Osteoblast (primary cell): ENCODE measurements around the gene FADS6. TPM values are rescaled to one million over a fixed set of nuclear protein-coding genes. Genes with fewer than 3 reads are reported as not detected.
A peak's percentile ranks its signal among the peaks of the same experiment; 100 is the strongest.

Source experiments
- DNase-seq: peaks from one replicate; pipeline ENCODE4 v3.0.0; 2011; ENCODE audit warnings: low spot score, mixed read lengths; ENCODE audit not compliant: insufficient read length; ENCODE audit errors: missing footprints
- H2AFZ ChIP-seq: 2 replicates; pipeline ENCODE4 v1.6.0; 2011; ENCODE audit warnings: mild to moderate bottlenecking, low read length
- H3K27ac ChIP-seq: 2 replicates; pipeline ENCODE4 v1.5.1; 2011; ENCODE audit warnings: mild to moderate bottlenecking, low read depth, low read length, moderate library complexity
- H3K27me3 ChIP-seq: 2 replicates; pipeline ENCODE4 v1.6.0; 2012; ENCODE audit warnings: mild to moderate bottlenecking, control low read depth, inconsistent platforms, low read length, moderate library complexity; ENCODE audit not compliant: insufficient read depth
- H3K36me3 ChIP-seq: 2 replicates; pipeline ENCODE4 v1.5.1; 2011; ENCODE audit warnings: mild to moderate bottlenecking, low read length, control low read depth, moderate library complexity; ENCODE audit not compliant: insufficient read depth
- H3K4me1 ChIP-seq: 2 replicates; pipeline ENCODE4 v1.5.1; 2011; ENCODE audit warnings: mild to moderate bottlenecking, low read length, control low read depth, moderate library complexity; ENCODE audit not compliant: insufficient read depth
- H3K4me2 ChIP-seq: 2 replicates; pipeline ENCODE4 v1.6.0; 2011; ENCODE audit warnings: mild to moderate bottlenecking, low read length; ENCODE audit not compliant: insufficient read depth
- H3K4me3 ChIP-seq: fragments of 200-600 bp; sonication (generic); 3 replicates; pipeline ENCODE4 v1.5.1; 2012; ENCODE audit warnings: mild to moderate bottlenecking, low read length, inconsistent platforms; ENCODE audit not compliant: insufficient read depth
- H3K79me2 ChIP-seq: 2 replicates; pipeline ENCODE4 v1.6.0; 2012; ENCODE audit warnings: mild to moderate bottlenecking, low read length, control low read depth, inconsistent platforms; ENCODE audit not compliant: insufficient read depth
- H3K9me3 ChIP-seq: 2 replicates; pipeline ENCODE4 v1.5.1; 2011; ENCODE audit warnings: low read depth, low read length, control low read depth
- H4K20me1 ChIP-seq: 2 replicates; pipeline ENCODE4 v1.6.0; 2012; ENCODE audit warnings: mild to moderate bottlenecking, low read length, control low read depth; ENCODE audit not compliant: insufficient read depth
- total RNA-seq: library from RNA; depleted of rRNA; stranded (reverse); fragments of >200 nt; gene quantifications from 2 replicates; pipeline ENCODE4 v1.2.3, GENCODE V29; 2012
- TF ChIP-seq, protein P1 (sequence below): IDR thresholded peaks from 2 replicates; pipeline ENCODE4 v1.5.1; 2011; ENCODE audit warnings: mild to moderate bottlenecking, low read depth, low read length, moderate library complexity; ENCODE audit errors: extremely low read depth

Gene FADS6
- total RNA-seq, 1 donor, result not detected

DNA sequence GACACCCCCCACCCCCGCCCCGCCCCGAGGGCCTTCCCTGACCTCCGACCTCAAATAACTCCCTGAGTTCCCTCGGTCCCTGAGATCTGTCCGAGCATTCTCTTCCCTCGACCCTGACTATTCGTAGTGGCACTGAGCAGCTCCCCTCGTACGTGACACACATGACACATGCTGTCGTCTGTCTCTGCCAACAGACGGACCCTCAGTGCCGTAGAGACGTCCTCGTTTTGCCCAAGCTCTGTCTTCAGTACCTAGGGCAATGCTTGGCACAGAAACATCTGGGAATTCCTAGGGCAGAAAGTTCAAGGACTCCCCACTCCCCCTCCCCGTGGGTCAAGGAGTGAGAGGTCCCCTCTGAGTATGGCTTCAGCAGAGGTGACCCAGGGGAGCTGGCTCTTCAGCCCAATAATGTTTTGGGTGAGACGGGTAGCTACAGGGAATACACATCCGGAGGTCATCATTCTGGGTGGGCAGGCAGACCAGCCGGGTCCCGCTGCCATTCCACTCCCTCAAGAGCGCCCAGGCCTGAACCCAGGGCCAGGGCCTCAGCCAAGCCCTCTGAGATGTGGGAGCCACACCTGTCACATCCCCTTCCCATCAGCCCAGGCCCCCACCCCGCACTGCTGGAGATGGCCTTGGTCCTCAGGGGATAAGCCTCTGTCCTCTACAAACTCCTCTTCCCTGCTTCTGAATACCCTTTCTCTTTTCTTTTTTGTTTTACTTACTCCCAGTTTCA lies 671 bp upstream of the FADS6 start:
- Histone ChIP-seq H4K20me1 (no peaks in the 10 kb centered on the region), H2AFZ (no peak overlapping the region), H3K36me3 (no peaks in the 10 kb centered on the region), H3K27ac (no peak overlapping the region), H3K4me1 (no peaks in the 10 kb centered on the region), H3K79me2 (no peaks in the 10 kb centered on the region), H3K9me3 (no peaks in the 10 kb centered on the region), H3K27me3 (peaks cover 71% of the 10 kb centered on the region), H3K4me2 (no peak overlapping the region), H3K4me3 (no peak overlapping the region)
- peak; percentile 83 for DNase-seq
- TF ChIP-seq, protein P1, sequence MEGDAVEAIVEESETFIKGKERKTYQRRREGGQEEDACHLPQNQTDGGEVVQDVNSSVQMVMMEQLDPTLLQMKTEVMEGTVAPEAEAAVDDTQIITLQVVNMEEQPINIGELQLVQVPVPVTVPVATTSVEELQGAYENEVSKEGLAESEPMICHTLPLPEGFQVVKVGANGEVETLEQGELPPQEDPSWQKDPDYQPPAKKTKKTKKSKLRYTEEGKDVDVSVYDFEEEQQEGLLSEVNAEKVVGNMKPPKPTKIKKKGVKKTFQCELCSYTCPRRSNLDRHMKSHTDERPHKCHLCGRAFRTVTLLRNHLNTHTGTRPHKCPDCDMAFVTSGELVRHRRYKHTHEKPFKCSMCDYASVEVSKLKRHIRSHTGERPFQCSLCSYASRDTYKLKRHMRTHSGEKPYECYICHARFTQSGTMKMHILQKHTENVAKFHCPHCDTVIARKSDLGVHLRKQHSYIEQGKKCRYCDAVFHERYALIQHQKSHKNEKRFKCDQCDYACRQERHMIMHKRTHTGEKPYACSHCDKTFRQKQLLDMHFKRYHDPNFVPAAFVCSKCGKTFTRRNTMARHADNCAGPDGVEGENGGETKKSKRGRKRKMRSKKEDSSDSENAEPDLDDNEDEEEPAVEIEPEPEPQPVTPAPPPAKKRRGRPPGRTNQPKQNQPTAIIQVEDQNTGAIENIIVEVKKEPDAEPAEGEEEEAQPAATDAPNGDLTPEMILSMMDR, result no peak

DNA sequence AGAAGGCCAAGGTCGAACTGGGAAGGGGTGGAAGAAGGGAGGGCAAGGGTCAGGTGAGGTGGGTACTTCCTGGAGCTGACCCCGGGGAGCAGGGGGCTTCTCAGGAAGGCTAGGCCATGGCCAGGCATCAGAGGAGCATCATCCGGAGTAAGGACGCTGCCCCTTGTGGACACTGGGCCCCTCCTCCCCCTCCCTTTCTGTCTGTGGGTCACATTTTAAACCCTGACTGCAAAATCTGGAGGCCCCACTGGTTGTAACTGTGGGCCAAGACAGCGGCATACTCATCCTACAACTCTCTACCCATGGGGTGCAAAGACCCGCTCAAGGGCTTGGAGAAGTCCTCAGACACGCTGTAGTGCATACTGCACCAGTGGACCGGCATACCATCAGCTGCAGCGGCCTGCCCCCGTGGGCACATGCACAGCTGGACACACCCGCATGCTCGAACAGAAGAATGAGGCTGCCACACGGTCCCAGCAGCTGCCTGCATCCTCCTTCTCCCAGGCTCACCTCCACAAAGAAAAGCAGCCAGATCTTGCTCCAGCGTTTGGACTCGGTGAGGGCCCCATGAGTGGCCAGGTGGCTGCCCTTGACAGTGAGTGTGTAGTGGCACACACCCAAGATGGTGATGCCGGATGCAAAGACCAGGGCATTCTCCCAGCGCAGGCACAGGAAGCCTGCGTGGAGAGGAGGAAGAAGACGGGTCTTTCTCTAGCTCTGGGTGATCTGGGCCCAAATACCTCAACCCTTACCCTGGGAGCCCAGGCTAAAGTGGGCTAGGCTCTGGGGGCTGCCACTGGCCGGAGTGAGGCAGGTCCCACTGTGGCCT lies 1.2 kb downstream of the FADS6 start:
- no peaks in the 10 kb centered on the region for H4K20me1 ChIP-seq
- no peaks in the 10 kb centered on the region for H3K36me3 ChIP-seq
- TF ChIP-seq, protein P1, result no peak
- no peaks in the 10 kb centered on the region for H3K9me3 ChIP-seq
- no peaks in the 10 kb centered on the region for H3K4me1 ChIP-seq
- no peak overlapping the region for H3K4me2 ChIP-seq
- peaks cover 69% of the 10 kb centered on the region for H3K27me3 ChIP-seq
- H3K4me3 ChIP-seq, result no peak overlapping the region
- no peak overlapping the region for H3K27ac ChIP-seq
- DNase-seq, result peak; percentile 86
- H3K79me2 ChIP-seq, result no peaks in the 10 kb centered on the region
- no peak overlapping the region for H2AFZ ChIP-seq

DNA sequence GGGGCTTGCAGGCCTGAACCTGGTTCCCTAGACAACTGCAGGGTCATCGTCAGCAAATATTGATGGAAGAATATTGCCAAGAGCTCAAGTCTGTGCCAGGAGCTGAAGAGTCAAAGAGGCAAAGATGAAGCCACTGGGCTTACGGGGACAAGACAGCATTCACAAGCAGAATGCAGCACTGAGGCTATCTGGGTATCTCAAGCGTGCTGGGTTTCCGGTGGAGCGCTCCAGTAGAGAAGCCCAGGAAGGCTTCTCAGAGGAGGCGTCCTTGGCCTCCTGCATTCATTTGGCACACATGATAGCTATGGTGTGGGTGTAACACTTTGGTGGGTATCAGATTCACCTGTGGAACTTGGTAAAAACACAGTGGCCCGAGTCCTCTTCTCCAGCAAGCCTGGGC lies 2.9 kb downstream of the FADS6 start:
- Histone ChIP-seq H3K27me3 (peaks cover 58% of the 10 kb centered on the region), H3K4me1 (no peaks in the 10 kb centered on the region), H4K20me1 (no peaks in the 10 kb centered on the region), H2AFZ (no peak overlapping the region), H3K4me3 (no peak overlapping the region), H3K4me2 (no peak overlapping the region), H3K9me3 (no peaks in the 10 kb centered on the region), H3K27ac (no peak overlapping the region), H3K79me2 (no peaks in the 10 kb centered on the region), H3K36me3 (no peaks in the 10 kb centered on the region)
- TF ChIP-seq, protein P1, result no peak
- peak; percentile 48 for DNase-seq

DNA sequence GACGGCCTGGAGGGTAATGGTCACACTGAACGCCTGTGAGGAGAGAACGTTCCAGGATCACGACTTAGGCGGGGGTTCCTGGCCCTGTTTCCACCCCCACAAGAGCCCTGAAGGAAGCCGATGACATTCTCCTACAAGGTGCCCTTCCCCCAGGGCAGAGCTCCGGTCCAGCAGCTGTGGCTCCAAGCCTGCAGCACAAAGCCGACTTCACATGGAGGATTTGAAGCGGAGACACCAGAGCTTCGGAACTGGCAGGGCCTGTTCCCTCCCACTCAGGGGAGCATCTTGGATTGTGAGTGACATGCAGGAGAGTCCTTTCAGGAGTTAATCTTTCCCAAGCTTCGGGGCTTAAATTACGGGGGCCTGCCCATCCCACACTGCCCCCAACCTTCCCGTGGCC lies 5.0 kb downstream of the FADS6 start:
- no peak overlapping the region for H2AFZ ChIP-seq
- TF ChIP-seq, protein P1, result no peak
- H3K9me3 ChIP-seq, result no peaks in the 10 kb centered on the region
- no peak overlapping the region for H3K4me3 ChIP-seq
- no peak overlapping the region for H3K27ac ChIP-seq
- H4K20me1 ChIP-seq, result no peaks in the 10 kb centered on the region
- peaks cover 40% of the 10 kb centered on the region for H3K27me3 ChIP-seq
- no peaks in the 10 kb centered on the region for H3K36me3 ChIP-seq
- H3K4me2 ChIP-seq, result no peak overlapping the region
- H3K79me2 ChIP-seq, result no peaks in the 10 kb centered on the region
- H3K4me1 ChIP-seq, result no peaks in the 10 kb centered on the region
- DNase-seq, result peak; percentile 78
